Measurements from ENCODE around the gene PCGF6. TPM values are rescaled to one million over a fixed set of nuclear protein-coding genes. Genes with fewer than 3 reads are reported as not detected.
A peak's percentile ranks its signal among the peaks of the same experiment; 100 is the strongest.

Gene PCGF6
- total RNA-seq, 1 experiment from 2014 or later, result 19.2 TPM

DNA sequence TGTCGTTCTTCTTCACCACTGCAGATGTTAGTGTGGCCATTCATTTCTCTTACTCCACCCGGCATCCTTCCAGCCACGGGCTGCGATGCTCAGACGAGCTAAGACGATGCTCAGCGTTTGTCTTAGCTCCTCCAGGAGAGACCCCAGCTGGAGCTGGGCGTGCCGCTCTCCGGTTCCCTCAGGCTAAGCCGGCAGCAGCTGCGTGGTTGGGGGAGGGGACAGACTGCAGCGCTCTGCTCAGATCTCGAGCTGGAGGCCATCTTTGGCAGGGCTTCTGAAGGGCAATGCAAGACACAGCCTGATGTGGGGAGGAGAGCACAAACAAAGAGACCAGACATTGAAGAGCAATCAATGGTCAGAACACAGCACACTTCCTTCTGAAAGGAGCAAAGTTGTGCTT, 69.2 kb downstream of the PCGF6 start:
- ATAC-seq (peak; percentile 85), DNase-seq (ENCODE audit: low spot score) (peak; percentile 90)
- ChIA-PET CTCF (interaction anchor here (0.5 to 1.5 kb wide), 7 partner anchors 37 to 1445 kb away, joined by 3 to 9 read pairs (median 3); partner anchors contain the start of gene PCGF6), POLR2A (interaction anchor here (0.6 to 1.2 kb wide), 2 partner anchors 18 to 51 kb away, joined by 3 to 4 read pairs; no protein-coding TSS in a partner anchor)
- no peaks in the 10 kb centered on the region for H3K9me3 Mint-ChIP-seq
- H3K36me3 Mint-ChIP-seq, result no peaks in the 10 kb centered on the region
- H3K4me1 Mint-ChIP-seq, result peaks cover 36% of the 10 kb centered on the region
- H3K4me3 Mint-ChIP-seq, result peak overlapping the region; percentile 65
- H3K27me3 Mint-ChIP-seq (ENCODE audit: low read depth), result peaks cover 45% of the 10 kb centered on the region
- H3K27ac Mint-ChIP-seq, result peak overlapping the region; percentile 53
- TF ChIP-seq ZNF138 (CRISPR knock-in tag; conservative IDR thresholded peaks at IDR 0.05) (peak; percentile 79; the same call in 1 of the 2 replicates), ZNF232 (CRISPR knock-in tag; IDR thresholded peaks at IDR 0.05) (no peak), ZNF416 (CRISPR knock-in tag; IDR thresholded peaks at IDR 0.05) (no peak), OVOL2 (CRISPR knock-in tag; IDR thresholded peaks at IDR 0.05; ENCODE audit: borderline replicate concordance) (no peak), ESRRA (CRISPR knock-in tag; IDR thresholded peaks at IDR 0.05; ENCODE audit: borderline replicate concordance) (no peak), ZNF263 (CRISPR knock-in tag; IDR thresholded peaks at IDR 0.05; ENCODE audit: low read depth) (no peak), ATF1 (CRISPR knock-in tag; IDR thresholded peaks at IDR 0.05) (no peak), TP53 (CRISPR knock-in tag; IDR thresholded peaks at IDR 0.05) (peak; percentile 80; the same call in 1 of the 2 replicates), NR3C1 (CRISPR knock-in tag; conservative IDR thresholded peaks at IDR 0.05; ENCODE audit: low read depth) (no peak), GTF2I (CRISPR knock-in tag; conservative IDR thresholded peaks at IDR 0.05) (no peak), ELF4 (CRISPR knock-in tag; IDR thresholded peaks at IDR 0.05; ENCODE audit: low read depth) (no peak), FOXK1 (CRISPR knock-in tag; IDR thresholded peaks at IDR 0.05) (no peak; the same call in 1 of the 2 replicates)
- TF ChIP-seq, protein P1, sequence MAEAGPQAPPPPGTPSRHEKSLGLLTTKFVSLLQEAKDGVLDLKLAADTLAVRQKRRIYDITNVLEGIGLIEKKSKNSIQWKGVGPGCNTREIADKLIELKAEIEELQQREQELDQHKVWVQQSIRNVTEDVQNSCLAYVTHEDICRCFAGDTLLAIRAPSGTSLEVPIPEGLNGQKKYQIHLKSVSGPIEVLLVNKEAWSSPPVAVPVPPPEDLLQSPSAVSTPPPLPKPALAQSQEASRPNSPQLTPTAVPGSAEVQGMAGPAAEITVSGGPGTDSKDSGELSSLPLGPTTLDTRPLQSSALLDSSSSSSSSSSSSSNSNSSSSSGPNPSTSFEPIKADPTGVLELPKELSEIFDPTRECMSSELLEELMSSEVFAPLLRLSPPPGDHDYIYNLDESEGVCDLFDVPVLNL (CRISPR knock-in tag; IDR thresholded peaks at IDR 0.05; ENCODE audit: borderline replicate concordance, low read depth), result no peak
- TF ChIP-seq, protein P2, sequence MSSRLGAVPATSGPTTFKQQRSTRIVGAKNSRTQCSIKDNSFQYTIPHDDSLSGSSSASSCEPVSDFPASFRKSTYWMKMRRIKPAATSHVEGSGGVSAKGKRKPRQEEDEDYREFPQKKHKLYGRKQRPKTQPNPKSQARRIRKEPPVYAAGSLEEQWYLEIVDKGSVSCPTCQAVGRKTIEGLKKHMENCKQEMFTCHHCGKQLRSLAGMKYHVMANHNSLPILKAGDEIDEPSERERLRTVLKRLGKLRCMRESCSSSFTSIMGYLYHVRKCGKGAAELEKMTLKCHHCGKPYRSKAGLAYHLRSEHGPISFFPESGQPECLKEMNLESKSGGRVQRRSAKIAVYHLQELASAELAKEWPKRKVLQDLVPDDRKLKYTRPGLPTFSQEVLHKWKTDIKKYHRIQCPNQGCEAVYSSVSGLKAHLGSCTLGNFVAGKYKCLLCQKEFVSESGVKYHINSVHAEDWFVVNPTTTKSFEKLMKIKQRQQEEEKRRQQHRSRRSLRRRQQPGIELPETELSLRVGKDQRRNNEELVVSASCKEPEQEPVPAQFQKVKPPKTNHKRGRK (CRISPR knock-in tag; IDR thresholded peaks at IDR 0.05; ENCODE audit: borderline replicate concordance), result no peak
- TF ChIP-seq, protein P3, sequence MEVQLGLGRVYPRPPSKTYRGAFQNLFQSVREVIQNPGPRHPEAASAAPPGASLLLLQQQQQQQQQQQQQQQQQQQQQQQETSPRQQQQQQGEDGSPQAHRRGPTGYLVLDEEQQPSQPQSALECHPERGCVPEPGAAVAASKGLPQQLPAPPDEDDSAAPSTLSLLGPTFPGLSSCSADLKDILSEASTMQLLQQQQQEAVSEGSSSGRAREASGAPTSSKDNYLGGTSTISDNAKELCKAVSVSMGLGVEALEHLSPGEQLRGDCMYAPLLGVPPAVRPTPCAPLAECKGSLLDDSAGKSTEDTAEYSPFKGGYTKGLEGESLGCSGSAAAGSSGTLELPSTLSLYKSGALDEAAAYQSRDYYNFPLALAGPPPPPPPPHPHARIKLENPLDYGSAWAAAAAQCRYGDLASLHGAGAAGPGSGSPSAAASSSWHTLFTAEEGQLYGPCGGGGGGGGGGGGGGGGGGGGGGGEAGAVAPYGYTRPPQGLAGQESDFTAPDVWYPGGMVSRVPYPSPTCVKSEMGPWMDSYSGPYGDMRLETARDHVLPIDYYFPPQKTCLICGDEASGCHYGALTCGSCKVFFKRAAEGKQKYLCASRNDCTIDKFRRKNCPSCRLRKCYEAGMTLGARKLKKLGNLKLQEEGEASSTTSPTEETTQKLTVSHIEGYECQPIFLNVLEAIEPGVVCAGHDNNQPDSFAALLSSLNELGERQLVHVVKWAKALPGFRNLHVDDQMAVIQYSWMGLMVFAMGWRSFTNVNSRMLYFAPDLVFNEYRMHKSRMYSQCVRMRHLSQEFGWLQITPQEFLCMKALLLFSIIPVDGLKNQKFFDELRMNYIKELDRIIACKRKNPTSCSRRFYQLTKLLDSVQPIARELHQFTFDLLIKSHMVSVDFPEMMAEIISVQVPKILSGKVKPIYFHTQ (CRISPR knock-in tag; IDR thresholded peaks at IDR 0.05), result no peak
- TF ChIP-seq, protein P4, sequence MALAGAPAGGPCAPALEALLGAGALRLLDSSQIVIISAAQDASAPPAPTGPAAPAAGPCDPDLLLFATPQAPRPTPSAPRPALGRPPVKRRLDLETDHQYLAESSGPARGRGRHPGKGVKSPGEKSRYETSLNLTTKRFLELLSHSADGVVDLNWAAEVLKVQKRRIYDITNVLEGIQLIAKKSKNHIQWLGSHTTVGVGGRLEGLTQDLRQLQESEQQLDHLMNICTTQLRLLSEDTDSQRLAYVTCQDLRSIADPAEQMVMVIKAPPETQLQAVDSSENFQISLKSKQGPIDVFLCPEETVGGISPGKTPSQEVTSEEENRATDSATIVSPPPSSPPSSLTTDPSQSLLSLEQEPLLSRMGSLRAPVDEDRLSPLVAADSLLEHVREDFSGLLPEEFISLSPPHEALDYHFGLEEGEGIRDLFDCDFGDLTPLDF (CRISPR knock-in tag; IDR thresholded peaks at IDR 0.05), result no peak
- TF ChIP-seq, protein P5, sequence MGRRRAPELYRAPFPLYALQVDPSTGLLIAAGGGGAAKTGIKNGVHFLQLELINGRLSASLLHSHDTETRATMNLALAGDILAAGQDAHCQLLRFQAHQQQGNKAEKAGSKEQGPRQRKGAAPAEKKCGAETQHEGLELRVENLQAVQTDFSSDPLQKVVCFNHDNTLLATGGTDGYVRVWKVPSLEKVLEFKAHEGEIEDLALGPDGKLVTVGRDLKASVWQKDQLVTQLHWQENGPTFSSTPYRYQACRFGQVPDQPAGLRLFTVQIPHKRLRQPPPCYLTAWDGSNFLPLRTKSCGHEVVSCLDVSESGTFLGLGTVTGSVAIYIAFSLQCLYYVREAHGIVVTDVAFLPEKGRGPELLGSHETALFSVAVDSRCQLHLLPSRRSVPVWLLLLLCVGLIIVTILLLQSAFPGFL (CRISPR knock-in tag; IDR thresholded peaks at IDR 0.05; ENCODE audit: borderline replicate concordance), result no peak
- TF ChIP-seq, protein P6, sequence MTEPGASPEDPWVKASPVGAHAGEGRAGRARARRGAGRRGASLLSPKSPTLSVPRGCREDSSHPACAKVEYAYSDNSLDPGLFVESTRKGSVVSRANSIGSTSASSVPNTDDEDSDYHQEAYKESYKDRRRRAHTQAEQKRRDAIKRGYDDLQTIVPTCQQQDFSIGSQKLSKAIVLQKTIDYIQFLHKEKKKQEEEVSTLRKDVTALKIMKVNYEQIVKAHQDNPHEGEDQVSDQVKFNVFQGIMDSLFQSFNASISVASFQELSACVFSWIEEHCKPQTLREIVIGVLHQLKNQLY (CRISPR knock-in tag; IDR thresholded peaks at IDR 0.05), result no peak
- TF ChIP-seq, protein P7, sequence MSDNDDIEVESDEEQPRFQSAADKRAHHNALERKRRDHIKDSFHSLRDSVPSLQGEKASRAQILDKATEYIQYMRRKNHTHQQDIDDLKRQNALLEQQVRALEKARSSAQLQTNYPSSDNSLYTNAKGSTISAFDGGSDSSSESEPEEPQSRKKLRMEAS (CRISPR knock-in tag; IDR thresholded peaks at IDR 0.05), result no peak; the same call in none of the 2 replicates
- TF ChIP-seq, protein P8, sequence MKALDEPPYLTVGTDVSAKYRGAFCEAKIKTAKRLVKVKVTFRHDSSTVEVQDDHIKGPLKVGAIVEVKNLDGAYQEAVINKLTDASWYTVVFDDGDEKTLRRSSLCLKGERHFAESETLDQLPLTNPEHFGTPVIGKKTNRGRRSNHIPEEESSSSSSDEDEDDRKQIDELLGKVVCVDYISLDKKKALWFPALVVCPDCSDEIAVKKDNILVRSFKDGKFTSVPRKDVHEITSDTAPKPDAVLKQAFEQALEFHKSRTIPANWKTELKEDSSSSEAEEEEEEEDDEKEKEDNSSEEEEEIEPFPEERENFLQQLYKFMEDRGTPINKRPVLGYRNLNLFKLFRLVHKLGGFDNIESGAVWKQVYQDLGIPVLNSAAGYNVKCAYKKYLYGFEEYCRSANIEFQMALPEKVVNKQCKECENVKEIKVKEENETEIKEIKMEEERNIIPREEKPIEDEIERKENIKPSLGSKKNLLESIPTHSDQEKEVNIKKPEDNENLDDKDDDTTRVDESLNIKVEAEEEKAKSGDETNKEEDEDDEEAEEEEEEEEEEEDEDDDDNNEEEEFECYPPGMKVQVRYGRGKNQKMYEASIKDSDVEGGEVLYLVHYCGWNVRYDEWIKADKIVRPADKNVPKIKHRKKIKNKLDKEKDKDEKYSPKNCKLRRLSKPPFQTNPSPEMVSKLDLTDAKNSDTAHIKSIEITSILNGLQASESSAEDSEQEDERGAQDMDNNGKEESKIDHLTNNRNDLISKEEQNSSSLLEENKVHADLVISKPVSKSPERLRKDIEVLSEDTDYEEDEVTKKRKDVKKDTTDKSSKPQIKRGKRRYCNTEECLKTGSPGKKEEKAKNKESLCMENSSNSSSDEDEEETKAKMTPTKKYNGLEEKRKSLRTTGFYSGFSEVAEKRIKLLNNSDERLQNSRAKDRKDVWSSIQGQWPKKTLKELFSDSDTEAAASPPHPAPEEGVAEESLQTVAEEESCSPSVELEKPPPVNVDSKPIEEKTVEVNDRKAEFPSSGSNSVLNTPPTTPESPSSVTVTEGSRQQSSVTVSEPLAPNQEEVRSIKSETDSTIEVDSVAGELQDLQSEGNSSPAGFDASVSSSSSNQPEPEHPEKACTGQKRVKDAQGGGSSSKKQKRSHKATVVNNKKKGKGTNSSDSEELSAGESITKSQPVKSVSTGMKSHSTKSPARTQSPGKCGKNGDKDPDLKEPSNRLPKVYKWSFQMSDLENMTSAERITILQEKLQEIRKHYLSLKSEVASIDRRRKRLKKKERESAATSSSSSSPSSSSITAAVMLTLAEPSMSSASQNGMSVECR (CRISPR knock-in tag; IDR thresholded peaks at IDR 0.05; ENCODE audit: borderline replicate concordance), result no peak
